HG02970 (cell line): Measurements from ENCODE around the gene HSFX4.
"Not testable (repeated sequence)": the region's sequence is repeated elsewhere in the genome, so short reads cannot be mapped to it uniquely, and the experiment has no call there.

Experiments used
- ATAC-seq: cut with Tn5 transposase; IDR thresholded peaks from one replicate; pipeline ENCODE4 v1.9.1; 2021; ENCODE audit warnings: mild to moderate bottlenecking, moderate library complexity, moderate number of reproducible peaks; ENCODE audit not compliant: unreplicated experiment, low FRiP score

HSFX4 gene

GRCh38 chrX:149929400-149929799, at the start of gene HSFX4:
TSS of gene HSFX4 (plus strand) at chrX:149929573. CDS start at chrX:149929645, 72 bp downstream.
- ATAC-seq = not testable (repeated sequence)

- no peak for ATAC-seq
These were observed 48.2 kb upstream of the HSFX4 start, which contains the start of gene MAGEA8 for GRCh38 chrX:149881081-149881711. TSS of gene MAGEA8 (plus strand) at chrX:149881183. CDS start at chrX:149884273, 3,090 bp downstream.

- ATAC-seq = not testable (repeated sequence)
These were observed 38.5 kb upstream of the HSFX4 start for GRCh38 chrX:149890828-149891227.

GRCh38 chrX:149898554-149898953, 30.8 kb upstream of the HSFX4 start:
- ATAC-seq = no peak

- ATAC-seq = peak; percentile 67
These were observed 25.3 kb upstream of the HSFX4 start for GRCh38 chrX:149903889-149904748.

GRCh38 chrX:149908308-149908707, 21.1 kb upstream of the HSFX4 start:
- ATAC-seq = no peak

GRCh38 chrX:149908727-149909126, 20.6 kb upstream of the HSFX4 start:
- no peak for ATAC-seq

GRCh38 chrX:149909324-149910177, 19.8 kb upstream of the HSFX4 start:
- no peak for ATAC-seq

GRCh38 chrX:149910178-149910695, 19.1 kb upstream of the HSFX4 start:
- no peak for ATAC-seq

GRCh38 chrX:149916745-149917392, 12.5 kb upstream of the HSFX4 start:
- no peak for ATAC-seq

GRCh38 chrX:149923836-149924235, 5.5 kb upstream of the HSFX4 start:
- not testable (repeated sequence) for ATAC-seq

- ATAC-seq = not testable (repeated sequence)
These were observed 4.9 kb upstream of the HSFX4 start for GRCh38 chrX:149924434-149924833.

- ATAC-seq = not testable (repeated sequence)
These were observed 2.0 kb upstream of the HSFX4 start for GRCh38 chrX:149927245-149927963.

- not testable (repeated sequence) for ATAC-seq
These were observed 1.5 kb upstream of the HSFX4 start for GRCh38 chrX:149927964-149928258.

- ATAC-seq = not testable (repeated sequence)
These were observed 738 bp upstream of the HSFX4 start for GRCh38 chrX:149928635-149929034.

GRCh38 chrX:149931355-149931754, 2.0 kb downstream of the HSFX4 start:
- ATAC-seq = not testable (repeated sequence)

GRCh38 chrX:149932150-149932549, 2.8 kb downstream of the HSFX4 start:
- ATAC-seq = not testable (repeated sequence)

GRCh38 chrX:149932970-149933369, 3.6 kb downstream of the HSFX4 start:
- ATAC-seq = not testable (repeated sequence)

GRCh38 chrX:149933547-149933946, 4.2 kb downstream of the HSFX4 start:
- not testable (repeated sequence) for ATAC-seq
